ENCODE results near the gene ETV3L. TPM values are rescaled to one million over a fixed set of nuclear protein-coding genes. Genes with fewer than 3 reads are reported as not detected.

Gene ETV3L
- total RNA-seq, 1 donor, result not detected

- H3K79me2 ChIP-seq (ENCODE audit: insufficient read depth, low read length), result no peaks in the 10 kb centered on the region
- TF ChIP-seq CTCF (IDR thresholded peaks at IDR 0.05; ENCODE audit: extremely low read depth, low read depth, low read length), result no peak
- H3K27me3 ChIP-seq (ENCODE audit: insufficient read depth, low read length), result no peaks in the 10 kb centered on the region
- no peaks in the 10 kb centered on the region for H4K20me1 ChIP-seq (ENCODE audit: insufficient read depth, low read length)
- no peak for DNase-seq (ENCODE audit: insufficient read length, low spot score, missing footprints)
- H2AFZ ChIP-seq (ENCODE audit: low read length), result no peak overlapping the region
- H3K4me2 ChIP-seq (ENCODE audit: insufficient read depth, low read length), result no peak overlapping the region
- H3K4me3 ChIP-seq (ENCODE audit: insufficient read depth, low read length), result no peak overlapping the region
- no peak overlapping the region for H3K27ac ChIP-seq (ENCODE audit: low read depth, low read length)
- H3K36me3 ChIP-seq (ENCODE audit: insufficient read depth, low read length), result no peaks in the 10 kb centered on the region
- no peaks in the 10 kb centered on the region for H3K9me3 ChIP-seq (ENCODE audit: low read depth, low read length)
- no peaks in the 10 kb centered on the region for H3K4me1 ChIP-seq (ENCODE audit: insufficient read depth, low read length)
Observed at GRCh38 chr1:157098519-157098918, 1.1 kb downstream of the ETV3L start.

- Histone ChIP-seq H2AFZ (ENCODE audit: low read length) (no peak overlapping the region), H3K79me2 (ENCODE audit: insufficient read depth, low read length) (no peaks in the 10 kb centered on the region), H3K27ac (ENCODE audit: low read depth, low read length) (no peak overlapping the region), H3K27me3 (ENCODE audit: insufficient read depth, low read length) (no peaks in the 10 kb centered on the region), H3K9me3 (ENCODE audit: low read depth, low read length) (no peaks in the 10 kb centered on the region), H3K36me3 (ENCODE audit: insufficient read depth, low read length) (no peaks in the 10 kb centered on the region), H3K4me3 (ENCODE audit: insufficient read depth, low read length) (no peak overlapping the region), H3K4me1 (ENCODE audit: insufficient read depth, low read length) (no peaks in the 10 kb centered on the region), H4K20me1 (ENCODE audit: insufficient read depth, low read length) (no peaks in the 10 kb centered on the region), H3K4me2 (ENCODE audit: insufficient read depth, low read length) (no peak overlapping the region)
- no peak for DNase-seq (ENCODE audit: insufficient read length, low spot score, missing footprints)
- TF ChIP-seq CTCF (IDR thresholded peaks at IDR 0.05; ENCODE audit: extremely low read depth, low read depth, low read length), result no peak
Observed at GRCh38 chr1:157097692-157098091, 1.9 kb downstream of the ETV3L start.

GRCh38 chr1:157096881-157097280 is 2.7 kb downstream of the ETV3L start:
- no peak for DNase-seq (ENCODE audit: insufficient read length, low spot score, missing footprints)
- no peaks in the 10 kb centered on the region for H3K4me1 ChIP-seq (ENCODE audit: insufficient read depth, low read length)
- H3K4me2 ChIP-seq (ENCODE audit: insufficient read depth, low read length), result no peak overlapping the region
- H4K20me1 ChIP-seq (ENCODE audit: insufficient read depth, low read length), result no peaks in the 10 kb centered on the region
- H3K27ac ChIP-seq (ENCODE audit: low read depth, low read length), result no peak overlapping the region
- H2AFZ ChIP-seq (ENCODE audit: low read length), result no peak overlapping the region
- H3K27me3 ChIP-seq (ENCODE audit: insufficient read depth, low read length), result no peaks in the 10 kb centered on the region
- H3K4me3 ChIP-seq (ENCODE audit: insufficient read depth, low read length), result no peak overlapping the region
- no peaks in the 10 kb centered on the region for H3K36me3 ChIP-seq (ENCODE audit: insufficient read depth, low read length)
- H3K9me3 ChIP-seq (ENCODE audit: low read depth, low read length), result no peaks in the 10 kb centered on the region
- no peak for TF ChIP-seq CTCF (IDR thresholded peaks at IDR 0.05; ENCODE audit: extremely low read depth, low read depth, low read length)
- H3K79me2 ChIP-seq (ENCODE audit: insufficient read depth, low read length), result no peaks in the 10 kb centered on the region

- Histone ChIP-seq H3K4me3 (ENCODE audit: insufficient read depth, low read length) (no peak overlapping the region), H3K27ac (ENCODE audit: low read depth, low read length) (no peak overlapping the region), H3K79me2 (ENCODE audit: insufficient read depth, low read length) (no peaks in the 10 kb centered on the region), H3K36me3 (ENCODE audit: insufficient read depth, low read length) (no peaks in the 10 kb centered on the region), H3K9me3 (ENCODE audit: low read depth, low read length) (no peaks in the 10 kb centered on the region), H3K4me1 (ENCODE audit: insufficient read depth, low read length) (peaks cover 3% of the 10 kb centered on the region), H3K4me2 (ENCODE audit: insufficient read depth, low read length) (no peak overlapping the region), H4K20me1 (ENCODE audit: insufficient read depth, low read length) (no peaks in the 10 kb centered on the region), H3K27me3 (ENCODE audit: insufficient read depth, low read length) (no peaks in the 10 kb centered on the region), H2AFZ (ENCODE audit: low read length) (no peak overlapping the region)
- no peak for DNase-seq (ENCODE audit: insufficient read length, low spot score, missing footprints)
- no peak for TF ChIP-seq CTCF (IDR thresholded peaks at IDR 0.05; ENCODE audit: extremely low read depth, low read depth, low read length)
Observed at GRCh38 chr1:157095551-157095950, 4.1 kb downstream of the ETV3L start.

All from osteoblast (primary cell).